GM19438 (cell line): ENCODE measurements around the gene SMURF1.

Experiments used
- ATAC-seq: cut with Tn5 transposase; IDR thresholded peaks from one replicate; pipeline ENCODE4 v1.9.1; 2021; ENCODE audit warnings: low read depth; ENCODE audit not compliant: unreplicated experiment

The SMURF1 gene

GRCh38 chr7:99011341-99011705 lies 132.6 kb downstream of the SMURF1 start:
- ATAC-seq, result no peak

- no peak for ATAC-seq
These were observed 133.6 kb downstream of the SMURF1 start for GRCh38 chr7:99010281-99010680.

- ATAC-seq, result no peak
These were observed 134.9 kb downstream of the SMURF1 start for GRCh38 chr7:99008921-99009530.

- ATAC-seq, result no peak
These were observed 135.7 kb downstream of the SMURF1 start for GRCh38 chr7:99008181-99008631.

GRCh38 chr7:99006739-99007424 lies 137.0 kb downstream of the SMURF1 start:
- ATAC-seq, result no peak

- ATAC-seq, result no peak
These were observed 138.1 kb downstream of the SMURF1 start for GRCh38 chr7:99005776-99006175.

GRCh38 chr7:99004781-99005500 lies 139.0 kb downstream of the SMURF1 start:
- no peak for ATAC-seq

- no peak for ATAC-seq
These were observed 139.7 kb downstream of the SMURF1 start for GRCh38 chr7:99004216-99004615.

- ATAC-seq, result no peak
These were observed 140.5 kb downstream of the SMURF1 start for GRCh38 chr7:99003419-99003818.

- ATAC-seq, result no peak
These were observed 141.1 kb downstream of the SMURF1 start for GRCh38 chr7:99002827-99003212.

- no peak for ATAC-seq
These were observed 141.6 kb downstream of the SMURF1 start for GRCh38 chr7:99002148-99002826.

- no peak for ATAC-seq
These were observed 142.3 kb downstream of the SMURF1 start for GRCh38 chr7:99001482-99002147.

GRCh38 chr7:99000904-99001465 lies 142.9 kb downstream of the SMURF1 start:
- no peak for ATAC-seq

GRCh38 chr7:99000196-99000903 lies 143.6 kb downstream of the SMURF1 start:
- no peak for ATAC-seq

GRCh38 chr7:98998821-98999725 lies 144.8 kb downstream of the SMURF1 start:
- no peak for ATAC-seq

- no peak for ATAC-seq
These were observed 146.1 kb downstream of the SMURF1 start for GRCh38 chr7:98997846-98998245.

GRCh38 chr7:98996150-98996552 lies 147.8 kb downstream of the SMURF1 start:
- no peak for ATAC-seq

GRCh38 chr7:98995523-98996149 lies 148.3 kb downstream of the SMURF1 start:
- ATAC-seq, result no peak
